Measurements from ENCODE around the gene PNKP.

PNKP gene

DNA sequence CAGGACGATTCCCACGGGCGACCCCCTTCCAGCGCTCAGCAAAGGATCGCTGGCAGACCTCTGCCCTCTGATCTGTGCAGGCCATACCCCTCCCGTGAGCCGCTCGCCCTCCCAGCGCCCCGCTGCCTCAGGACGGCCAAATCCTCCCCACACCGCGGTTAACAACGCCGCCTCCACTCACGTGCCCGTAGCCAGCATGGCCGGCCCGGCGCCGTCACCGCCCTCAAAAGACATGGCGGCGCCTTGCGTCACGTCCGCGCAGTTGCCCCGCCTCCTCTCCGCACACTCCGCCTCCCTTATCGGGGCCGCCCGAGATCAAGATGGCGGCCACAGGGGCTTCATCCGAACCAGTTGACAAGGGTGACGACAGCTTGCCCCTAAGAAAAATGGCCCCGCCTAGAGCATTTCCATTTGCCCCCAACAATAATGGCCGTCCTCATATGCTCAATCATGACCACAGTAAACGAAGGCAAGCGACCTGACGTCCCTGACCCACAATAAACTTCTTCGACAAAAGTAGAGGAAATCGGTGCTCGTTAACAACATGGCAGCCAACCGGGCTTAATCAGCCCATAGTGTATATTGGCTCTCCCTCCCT is 9.1 kb upstream of the PNKP start:
- DNase-seq (ENCODE audit: low read depth), result peak; percentile 97

DNA sequence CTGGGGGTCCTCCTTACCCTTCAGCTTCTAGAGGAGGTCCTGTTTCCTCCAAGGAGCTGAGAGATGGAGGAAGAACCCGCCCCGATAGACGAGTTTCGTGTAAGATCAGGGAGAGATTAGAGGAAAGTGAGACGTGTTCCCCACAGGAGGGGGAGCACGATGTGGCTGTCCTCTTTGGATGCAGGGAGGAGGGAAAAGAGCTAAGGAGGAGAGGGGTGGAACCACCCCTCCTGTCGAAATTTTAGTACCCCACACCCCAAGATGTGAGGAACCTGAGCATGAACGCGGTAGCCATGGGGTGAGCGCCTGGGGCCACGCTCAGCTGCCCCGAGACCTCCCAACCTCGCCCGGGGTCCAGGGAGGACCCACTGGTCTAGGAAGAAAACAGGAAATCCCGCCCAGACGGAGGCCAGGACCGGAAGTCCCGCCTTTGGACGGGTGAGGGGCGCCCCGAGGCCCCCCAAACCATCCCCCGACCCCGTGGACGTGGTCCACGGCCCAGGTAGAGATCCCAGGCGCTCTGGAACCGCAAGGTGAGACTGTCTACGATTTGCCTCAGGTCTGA is 8.6 kb upstream of the PNKP start:
- no peak for DNase-seq (ENCODE audit: low read depth)

DNA sequence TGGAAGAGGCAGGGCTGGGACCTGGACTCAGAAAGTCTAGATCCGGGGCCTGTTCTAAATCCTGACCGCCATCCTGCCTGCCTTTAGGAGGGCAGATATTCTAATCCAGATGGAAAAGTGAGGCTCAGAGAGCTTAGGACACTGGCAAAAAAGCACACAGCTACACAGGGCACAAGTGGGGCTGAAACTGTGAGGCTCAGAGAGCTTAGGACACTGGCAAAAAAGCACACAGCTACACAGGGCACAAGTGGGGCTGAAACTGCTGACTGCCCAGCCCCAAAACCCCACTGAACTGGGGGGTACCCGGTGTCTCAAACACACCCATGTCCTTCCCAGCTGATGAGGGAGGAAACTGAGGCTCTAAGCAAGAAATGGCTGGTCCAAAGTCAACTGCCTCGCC is 7.8 kb upstream of the PNKP start:
- no peak for DNase-seq (ENCODE audit: low read depth)

DNA sequence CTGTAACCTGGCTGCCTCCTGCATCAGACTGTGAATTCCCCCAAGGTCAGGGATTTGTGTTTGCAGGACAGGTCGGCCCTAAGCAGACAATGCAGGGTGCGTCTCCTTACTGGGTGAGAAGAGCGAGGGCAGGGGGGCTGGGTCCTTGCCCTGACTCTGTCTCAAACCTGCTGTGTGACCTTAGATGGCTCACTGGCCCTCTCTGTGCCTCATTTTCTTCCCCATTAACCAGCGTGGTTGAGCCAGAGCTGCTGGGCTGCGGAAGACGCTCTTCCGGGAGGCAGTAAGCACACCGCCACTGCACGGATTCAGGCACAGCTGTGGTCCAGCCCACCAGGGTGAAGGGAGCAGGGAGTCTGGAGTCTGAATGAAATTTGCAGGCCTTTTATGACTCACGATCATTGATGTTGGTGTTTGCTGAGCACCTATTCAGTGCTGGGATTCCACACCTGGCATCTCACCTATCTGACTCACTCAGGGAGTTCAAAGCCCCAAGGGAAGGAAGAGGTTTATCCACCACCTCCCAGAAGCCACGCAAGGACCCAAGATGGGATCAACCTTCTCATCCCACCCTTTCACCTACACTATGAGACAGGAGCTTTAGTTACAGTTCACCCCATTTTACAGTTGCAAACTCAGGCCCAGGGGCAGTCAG is 7.3 kb upstream of the PNKP start:
- no peak for DNase-seq (ENCODE audit: low read depth)

DNA sequence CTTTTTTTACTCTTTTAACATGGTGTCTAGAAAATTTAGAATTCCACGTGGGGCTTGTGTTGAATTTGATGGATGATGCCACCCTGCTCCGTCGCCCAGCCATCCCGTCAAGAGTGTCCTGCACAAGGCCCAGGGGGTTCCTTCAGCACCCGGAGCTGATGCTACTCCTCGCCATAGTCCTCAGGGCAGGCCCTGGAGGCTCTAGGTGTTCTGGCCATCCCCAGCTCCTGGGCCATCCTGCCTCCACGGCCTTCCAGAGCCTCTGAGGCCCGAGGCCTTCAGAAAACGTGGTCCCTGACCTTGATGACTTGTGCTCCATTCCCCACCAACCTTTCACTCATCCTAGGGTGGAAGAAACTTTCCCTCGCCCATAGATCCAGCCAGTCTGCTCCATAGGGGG is 6.5 kb upstream of the PNKP start:
- DNase-seq (ENCODE audit: low read depth), result no peak

DNA sequence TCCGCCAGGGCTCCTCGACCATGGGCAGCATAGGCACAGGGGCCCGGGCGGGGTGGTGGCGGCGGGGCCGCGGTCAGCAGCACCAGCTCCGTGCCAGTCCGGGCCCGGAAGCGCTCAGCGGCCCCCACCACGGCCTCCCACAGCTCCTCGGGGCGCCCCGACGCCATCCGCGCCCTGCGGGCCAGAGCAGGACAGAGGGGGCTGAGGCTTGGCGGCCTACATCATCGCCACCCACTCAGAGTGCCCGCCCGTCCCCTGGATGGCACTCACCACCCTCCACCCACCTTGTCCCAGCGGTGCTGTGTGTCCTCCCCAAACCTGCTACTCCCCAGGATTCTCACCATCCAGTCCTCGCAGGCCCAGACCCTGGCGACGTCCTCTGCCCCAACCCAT is 5.7 kb upstream of the PNKP start:
- no peak for DNase-seq (ENCODE audit: low read depth)

DNA sequence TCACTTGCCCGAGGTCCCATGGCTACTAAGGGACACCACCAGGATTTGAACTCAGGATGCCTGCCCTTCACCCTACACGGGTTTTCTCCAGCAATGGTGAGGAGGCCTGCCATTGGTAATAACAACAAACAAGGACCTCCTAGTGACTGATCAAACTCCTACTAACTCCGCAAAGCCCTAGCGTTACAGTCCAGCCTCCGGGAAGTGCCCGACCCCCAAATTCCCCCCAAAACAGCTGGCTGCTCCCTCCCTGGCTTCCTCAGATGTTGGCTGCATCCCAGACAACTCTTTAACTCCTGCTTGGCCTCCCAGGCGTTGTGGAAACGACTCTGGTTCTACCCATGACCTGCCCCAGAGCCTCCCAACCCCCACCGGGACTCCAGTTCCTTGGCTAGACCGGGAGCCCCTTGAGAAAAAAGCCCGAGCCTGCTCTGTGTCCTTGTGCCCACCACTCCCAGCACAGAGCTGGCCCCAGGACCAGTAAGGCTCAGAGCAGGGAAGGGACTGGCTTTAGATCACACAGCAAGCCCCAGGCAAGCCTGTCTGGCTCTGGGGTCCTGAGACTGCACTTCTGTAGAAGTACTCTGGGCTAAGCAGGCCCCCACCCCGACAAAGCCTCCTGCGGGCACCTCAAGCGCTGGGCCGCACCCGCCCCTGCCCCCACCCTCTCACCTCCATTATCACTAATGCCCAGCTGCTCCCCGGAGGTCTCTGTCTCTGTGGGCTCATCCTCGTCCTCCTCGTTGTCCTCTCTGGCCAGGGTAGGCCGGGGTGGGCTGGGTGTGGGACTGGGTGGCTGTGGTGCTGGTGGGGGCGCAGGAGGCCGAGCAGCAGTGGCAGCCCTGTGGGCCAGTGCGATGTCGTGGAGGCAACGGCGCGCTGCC is 5.1 kb upstream of the PNKP start:
- no peak for DNase-seq (ENCODE audit: low read depth)

DNA sequence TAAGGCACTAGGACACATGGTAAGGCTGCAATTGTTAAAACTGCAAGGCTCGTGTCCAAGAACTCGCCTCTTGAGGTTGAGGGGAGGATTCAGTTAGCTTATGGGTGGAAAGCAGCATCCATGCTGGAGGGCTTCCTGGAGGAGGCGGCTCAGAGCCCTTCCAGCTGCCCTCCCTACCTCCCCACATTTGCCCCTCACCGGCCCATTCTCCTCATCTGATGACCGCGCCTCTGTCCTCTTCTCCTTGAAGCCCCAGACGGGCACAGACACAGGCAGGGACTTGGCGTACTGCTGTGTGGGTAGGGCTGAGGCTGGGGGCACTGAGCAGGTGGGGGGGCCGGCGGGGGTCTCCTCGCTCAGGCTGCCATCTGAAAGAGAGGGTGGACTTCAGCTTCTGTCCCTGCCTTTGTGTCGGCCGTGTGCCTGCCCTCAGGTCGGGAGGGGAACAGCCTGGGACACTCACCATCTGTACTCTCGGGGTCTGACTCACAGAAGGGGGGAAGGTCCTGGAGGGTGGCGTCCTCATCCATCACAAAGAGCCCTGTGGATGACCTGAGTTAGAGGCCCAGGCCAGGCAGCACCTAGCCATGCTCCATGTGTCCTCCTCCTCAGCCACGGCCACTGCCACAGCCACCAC is 4.1 kb upstream of the PNKP start:
- no peak for DNase-seq (ENCODE audit: low read depth)

DNA sequence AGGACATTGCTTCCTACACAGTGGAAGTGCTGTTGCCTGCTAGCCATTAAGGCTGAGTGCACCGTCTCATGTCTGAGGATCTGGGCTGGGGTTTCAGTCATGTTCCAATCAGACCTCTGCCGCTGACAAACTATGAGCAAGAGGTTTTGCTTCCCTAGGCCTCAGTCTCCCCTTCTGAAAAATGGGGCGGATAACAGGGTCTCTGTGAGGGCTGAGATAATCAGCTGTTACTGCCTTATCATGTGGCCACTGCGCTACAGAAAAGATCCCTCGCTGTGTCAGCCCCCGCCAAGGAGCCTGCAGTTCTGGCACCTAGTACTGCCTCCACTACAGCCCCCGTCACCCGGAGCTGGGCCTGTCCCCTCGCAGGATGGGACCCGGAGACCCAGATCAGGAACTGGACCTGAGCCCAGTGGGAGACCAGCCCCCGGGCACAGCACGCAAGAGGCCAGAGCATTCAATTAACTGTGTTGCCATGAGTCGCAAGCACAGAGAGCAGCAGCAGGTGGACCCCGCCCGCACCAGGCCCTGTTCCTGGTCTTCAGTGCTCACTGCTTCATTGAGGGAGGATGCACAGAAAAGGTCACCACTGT is 3.0 kb upstream of the PNKP start:
- DNase-seq (ENCODE audit: low read depth), result no peak

DNA sequence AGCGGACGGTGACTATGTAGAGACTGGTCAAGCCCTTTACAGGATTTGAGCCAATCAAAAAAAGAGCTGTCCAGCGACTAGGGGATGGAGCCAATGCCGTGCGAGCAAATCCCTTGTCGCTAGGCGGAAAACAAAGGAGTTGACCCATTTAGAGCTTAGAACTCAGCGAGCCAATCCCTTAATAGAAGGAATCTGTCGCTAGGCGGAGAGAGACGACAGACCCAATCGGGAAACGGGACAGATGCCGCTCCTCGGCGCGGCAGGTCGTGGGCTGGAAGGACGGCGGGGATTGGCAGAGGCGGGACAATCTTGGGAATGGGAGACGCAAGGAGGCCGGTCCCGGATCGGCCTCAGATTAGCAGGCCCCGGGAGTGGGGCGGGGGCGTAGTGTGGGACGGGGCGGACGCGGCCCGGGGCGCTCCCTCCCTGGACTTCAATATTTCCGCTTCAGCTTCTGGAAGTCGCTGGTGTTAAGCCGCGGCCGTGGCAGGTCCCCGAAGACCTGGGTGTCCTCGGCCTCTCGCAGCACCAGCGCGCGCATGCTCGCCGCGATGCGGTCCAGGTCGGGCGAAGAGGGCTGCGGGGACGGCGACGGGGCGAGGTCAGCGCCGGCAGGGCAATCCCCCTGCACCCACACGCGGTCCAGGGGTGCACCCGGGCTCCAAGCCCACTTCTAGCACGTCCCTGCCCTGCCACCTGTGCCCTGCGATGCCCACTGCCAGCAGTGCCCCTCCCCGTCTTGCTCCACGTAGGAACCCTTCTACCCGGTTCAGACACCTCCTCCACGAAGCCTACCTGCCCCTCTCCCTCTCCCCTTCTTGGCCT is 2.3 kb upstream of the PNKP start:
- DNase-seq (ENCODE audit: low read depth), result peak; percentile 100

DNA sequence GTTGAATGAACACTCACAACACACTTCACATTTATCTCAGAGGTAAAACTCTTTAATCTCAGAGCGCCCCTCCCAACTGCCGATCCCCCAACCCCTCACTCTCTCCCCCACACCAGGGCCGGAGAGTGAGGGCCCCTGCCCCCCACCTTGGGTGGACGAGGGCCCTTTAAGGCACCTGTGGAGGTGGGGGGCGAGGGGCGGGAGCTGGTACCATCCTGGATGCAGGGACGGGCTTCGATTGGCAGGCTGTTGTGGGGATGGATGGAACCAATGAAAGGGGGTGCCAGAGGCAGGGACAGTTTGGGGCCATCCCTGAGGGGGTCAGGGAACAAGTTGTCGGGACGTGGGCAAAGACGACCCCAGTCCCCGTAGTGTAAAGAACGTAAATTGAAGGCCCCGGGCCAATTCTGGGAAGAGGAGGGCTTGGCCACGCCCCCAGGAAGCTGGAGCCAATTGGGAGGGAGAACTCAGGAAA is 1.7 kb upstream of the PNKP start:
- DNase-seq (ENCODE audit: low read depth), result no peak

DNA sequence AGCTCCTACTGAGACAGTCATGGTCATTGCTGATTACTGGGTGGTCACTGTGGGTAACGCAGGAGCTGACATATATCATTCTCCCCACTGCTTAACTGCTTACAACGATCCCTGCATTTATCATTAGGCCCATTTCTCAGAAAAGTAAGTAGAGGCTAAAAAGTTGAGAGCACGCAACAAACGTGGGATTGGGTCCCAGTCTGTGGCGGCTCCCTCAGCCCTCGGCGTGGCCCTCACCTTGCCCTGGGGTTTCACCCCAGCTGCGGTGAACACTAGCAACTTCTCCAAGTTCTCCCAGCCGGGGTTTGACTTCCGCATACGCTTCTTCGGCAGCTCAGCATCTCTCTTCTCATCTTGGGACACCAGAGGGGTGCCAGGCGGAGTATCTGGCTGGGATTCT is 2.5 kb downstream of the PNKP start:
- no peak for DNase-seq (ENCODE audit: low read depth)

DNA sequence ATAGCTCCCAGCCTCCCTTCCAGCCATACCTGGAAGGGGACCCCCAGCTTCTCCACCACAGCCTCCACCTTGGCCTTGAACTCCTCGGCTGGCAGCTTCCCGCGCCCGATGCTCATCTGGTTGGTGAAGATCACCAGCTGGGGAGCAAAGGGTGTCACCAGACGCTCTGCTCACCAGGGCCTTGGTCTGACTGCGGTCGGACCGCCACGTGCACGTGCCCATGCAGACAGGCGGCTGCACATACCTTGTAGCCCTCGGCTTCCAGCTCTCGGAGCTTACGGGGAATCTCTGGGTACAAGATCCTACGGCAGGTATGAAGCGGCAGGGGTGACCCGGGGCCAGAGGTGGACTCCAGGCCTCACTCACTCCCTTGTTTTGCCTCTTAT is 3.4 kb downstream of the PNKP start:
- no peak for DNase-seq (ENCODE audit: low read depth)

DNA sequence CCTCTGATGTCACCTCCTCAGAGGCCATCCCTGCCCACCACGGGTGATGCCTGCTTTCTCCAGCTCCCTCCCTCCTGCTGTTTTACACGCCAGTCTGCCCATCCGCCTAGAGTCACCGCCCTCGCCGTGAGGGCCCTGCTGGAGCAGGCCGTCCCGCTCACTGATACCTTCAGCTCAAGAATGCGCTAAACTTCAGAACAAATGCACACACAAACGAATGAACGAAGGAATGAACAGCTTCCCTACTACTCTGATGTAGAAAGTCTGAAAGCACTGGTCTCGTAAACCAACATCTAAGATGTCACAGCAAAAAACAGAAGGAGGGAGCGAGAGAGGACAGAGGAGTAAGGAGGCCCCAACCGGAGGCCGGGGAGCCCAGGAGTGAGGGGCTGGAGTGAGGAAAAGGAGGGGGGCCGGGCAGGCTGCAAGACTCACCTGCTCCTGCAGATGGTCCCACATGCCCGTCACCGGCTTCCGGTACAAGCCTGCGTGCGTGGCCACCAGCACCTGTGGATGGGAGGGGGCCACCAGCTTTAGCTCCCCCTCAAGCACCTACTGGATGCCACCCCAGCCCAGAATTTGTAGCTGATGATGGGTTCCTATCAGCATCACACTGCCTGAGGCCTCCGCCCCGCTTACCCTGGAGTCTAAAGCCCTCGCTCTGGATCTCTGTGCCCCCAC is 4.0 kb downstream of the PNKP start:
- DNase-seq (ENCODE audit: low read depth), result no peak

DNA sequence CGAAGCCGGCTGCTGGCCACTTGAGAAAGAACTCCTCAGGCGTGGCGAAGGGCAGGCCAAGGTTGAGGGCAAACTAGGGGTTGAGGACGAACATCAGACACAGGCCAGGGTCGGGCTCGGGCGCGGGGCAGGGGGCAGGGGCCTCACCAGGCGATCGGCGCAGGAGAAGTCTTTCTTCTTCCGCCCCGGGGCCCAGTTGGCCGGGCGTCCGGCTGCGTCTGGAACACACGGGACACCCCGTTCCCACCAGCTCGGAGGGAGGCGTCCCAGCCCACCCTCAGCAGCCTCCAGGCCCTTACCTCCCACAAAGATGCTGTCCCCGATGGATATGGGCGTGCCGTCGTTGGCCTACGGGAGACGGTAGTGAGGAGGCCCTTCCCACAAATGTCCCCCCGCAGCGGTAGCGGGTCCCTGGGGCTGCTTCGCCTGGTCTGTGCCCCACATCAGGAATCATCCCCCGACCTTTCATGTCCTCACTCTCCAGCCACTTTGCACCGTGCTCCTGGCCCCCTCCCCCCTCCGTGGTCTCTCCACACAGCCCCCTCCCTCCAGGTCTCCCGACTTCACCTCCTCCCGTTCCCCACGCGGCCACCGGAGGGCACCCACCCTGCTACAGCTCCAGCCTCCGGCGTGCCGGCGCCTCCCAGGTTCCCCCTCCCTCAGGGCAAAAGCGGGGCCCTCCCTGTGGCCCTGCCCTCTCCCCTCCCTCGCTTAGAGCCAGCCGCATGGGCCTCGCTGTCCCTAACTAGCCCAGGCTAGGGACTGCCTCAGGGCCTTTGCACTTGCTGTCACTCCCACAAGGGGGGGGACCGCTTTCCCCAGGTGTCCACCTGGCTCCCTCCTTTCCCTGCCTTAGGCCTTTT is 4.8 kb downstream of the PNKP start:
- DNase-seq (ENCODE audit: low read depth), result no peak

DNA sequence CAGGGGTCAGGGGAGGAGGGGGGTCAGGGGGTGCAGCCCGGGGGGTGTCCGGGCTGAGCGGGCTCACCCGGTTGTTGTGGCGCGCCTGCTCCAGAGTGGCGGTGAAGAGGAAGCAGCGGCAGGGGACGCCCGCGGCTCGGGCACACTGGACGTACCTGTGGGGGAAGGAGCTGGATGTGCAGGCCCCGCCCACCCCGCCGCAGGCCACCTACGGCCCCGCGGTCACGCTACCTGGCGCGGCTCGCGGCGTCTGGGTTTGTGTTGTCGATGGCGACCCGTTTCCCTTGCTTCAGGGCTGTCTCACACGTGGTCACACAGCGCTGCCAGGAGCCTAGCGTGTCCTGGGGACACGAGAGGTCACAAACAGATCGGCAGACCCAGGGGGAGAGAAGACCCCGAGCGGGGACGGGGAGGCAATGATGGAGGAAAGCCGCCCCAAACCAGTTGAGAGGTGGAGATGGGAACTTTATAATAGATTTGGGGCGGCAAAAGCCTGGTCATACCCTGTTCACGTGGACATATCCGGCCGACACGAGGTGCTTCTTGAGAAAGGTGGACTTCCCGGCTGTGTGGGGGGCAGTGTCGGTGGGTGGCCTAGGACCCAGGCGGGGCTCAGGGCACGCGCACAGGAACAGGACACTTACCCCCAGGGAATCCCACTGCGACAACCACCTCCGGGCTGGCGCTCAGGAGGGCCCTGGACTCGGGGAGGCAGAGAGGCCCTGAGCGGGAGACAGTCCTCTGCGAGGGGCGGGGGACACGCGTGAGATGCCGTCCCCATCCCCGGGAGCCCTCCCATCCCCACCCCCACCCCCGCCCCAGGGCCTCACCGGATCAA is 5.6 kb downstream of the PNKP start:
- no peak for DNase-seq (ENCODE audit: low read depth)

DNA sequence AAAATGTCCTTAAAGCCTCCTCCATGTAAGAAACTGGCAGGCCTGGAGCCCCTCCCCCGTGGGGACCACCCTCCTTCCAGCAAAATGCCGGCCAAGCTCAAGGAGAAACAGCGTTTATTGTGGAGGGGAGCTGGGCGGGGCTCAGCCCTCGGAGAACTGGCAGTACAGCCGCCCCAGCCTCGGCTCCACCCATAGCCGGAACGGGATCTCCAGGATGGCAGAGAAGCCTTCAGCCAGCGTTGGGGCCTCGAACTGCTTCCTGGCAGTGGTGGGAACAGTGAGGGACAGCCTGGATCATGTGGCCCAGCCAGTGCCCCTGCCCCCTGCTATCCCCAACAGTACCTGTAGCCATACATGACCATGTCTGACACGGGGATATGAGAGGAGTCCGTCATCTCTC is 6.3 kb downstream of the PNKP start:
- no peak for DNase-seq (ENCODE audit: low read depth)

DNA sequence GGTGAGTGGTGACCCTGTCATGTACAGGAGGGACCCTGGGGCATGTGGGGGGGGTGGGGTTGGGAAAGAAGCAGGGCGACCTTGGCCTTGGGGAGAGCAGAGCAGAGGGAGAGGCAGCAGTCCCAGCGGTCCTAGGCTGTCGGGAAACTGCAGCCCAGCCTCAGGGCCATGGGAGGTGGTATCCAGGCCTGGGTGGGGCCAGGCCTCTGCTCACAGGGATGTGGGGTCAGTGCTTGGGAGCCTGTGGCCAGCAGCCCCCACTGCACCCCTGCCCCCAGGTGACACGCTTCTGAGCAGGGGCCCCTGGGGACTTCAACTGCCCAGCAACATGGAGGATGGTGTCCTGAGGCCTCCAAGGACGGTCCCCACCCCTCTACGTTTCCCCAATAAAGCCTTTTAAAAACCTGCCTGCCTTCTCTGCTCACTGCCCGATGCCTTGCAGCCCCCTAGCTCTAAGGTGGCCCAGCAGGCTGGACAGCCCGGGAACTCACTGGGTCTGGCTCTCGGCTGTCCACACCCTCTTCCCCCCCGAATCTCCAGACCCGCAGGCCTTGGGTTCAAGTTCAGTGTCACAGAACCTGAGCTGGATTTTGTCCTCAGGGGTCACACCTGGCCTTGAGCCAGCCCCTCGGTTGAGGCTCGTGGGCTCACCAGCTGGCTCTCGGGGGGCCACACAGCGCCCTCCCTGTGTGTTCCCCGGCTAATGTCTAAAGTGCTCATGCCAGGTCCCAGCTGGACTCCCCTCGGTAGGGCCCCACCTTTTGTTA is 6.9 kb downstream of the PNKP start:
- no peak for DNase-seq (ENCODE audit: low read depth)
